Hippocampal formation (tissue), 2 donors: ENCODE measurements around the gene OLFML3.
"Not testable (repeated sequence)": the region's sequence is repeated elsewhere in the genome, so short reads cannot be mapped to it uniquely, and the experiment has no call there.

Source experiments
- DNase-seq, 2 donors: peaks; one replicate each; lab custom pipeline; 2025; lab: John Stamatoyannopoulos, UW

The OLFML3 gene

DNA sequence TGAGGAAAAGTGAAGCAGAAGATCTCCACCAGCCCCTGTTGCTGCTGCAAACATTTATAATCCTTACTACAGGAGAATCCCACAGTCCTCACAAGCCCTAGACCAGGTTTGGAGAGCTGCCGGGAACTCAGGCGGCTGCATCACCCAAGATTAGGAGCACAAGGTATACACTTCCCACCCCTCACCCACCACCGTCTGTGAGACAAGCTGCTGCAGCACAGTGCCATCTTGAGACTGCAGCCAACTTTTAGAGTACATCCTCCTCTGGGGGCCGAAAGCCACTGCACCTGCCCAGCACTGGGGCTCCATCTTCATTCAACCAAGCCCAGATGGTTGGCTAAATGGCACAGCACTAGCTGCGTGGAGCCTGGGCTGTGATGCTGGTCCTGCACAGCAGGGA lies 13.8 kb downstream of the OLFML3 start:
- DNase-seq = no peak

DNA sequence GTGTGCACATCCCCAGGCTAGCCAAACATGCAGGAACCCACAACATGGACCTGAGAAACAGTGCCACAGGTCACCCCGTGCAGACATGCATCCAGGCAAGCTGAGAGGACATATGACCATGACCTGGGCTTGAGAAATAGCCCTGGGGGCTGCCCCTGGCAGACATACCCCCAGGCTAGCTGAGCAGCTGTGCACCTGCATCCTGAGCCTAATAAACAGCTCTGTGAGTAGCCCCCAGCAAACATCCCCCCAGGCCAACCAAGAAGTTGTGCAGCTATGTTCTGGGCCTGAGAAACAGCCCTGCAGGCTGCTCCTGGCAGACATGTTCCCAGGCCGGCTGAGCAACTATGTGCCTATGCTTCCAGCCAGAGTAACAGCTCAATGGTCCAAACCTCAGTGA lies 14.5 kb downstream of the OLFML3 start:
- no peak for DNase-seq

DNA sequence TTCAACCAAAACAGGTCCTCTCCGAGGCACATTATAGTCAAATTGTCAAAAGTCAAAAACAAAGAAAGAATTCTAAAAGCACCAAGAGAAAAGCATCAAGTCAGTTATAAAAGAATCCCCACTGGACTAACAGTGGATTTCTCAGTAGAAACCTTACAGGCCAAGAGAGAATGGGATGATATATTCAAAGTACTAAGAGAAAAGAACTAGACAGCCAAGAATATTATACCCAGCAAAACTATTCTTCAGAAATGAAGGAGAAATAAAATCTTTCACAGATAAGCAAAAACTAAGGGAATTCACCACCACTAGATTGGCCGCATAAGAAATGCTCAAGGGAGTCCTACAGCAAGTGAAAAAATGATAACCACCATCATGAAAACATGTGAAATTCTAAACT lies 16.1 kb downstream of the OLFML3 start:
- no peak for DNase-seq

DNA sequence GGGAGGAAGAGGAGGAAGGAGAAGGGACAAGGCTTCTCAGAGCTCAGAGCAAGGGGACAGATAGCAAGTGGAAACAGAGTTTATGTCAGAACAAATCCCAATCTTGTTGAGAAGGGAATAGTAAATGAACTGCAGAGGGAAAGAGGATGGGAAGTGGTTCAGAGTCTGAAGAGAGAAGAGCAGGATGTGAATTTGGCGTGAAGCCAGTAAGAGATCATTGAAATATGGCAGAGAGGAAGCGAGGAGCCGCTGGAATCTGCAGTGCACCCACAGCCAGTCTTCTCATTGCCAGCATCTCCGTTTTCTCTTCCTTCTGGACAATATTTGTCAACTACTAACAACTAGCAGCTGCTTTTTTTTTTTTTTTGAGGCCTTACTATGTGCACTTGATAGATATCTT lies 19.1 kb downstream of the OLFML3 start:
- no peak for DNase-seq

DNA sequence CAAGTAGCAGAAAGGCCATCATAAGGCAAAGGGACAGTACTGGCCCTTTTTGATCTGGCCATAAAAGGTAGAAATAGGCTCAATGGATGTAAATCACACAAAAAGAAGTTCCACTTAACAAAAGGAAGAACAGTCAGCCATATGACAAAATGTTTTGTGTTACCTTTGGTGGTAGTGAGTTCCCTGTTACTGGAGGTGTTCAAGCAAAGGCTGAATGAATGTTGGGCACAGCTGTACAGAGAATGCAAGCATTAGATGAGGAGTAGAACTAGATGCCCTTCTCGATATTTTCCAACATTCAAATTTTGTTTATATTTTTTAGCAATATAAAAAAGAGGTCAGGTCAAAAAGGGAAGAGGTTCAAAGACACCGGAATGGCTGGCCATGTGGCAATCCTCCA lies 20.0 kb downstream of the OLFML3 start:
- no peak for DNase-seq

DNA sequence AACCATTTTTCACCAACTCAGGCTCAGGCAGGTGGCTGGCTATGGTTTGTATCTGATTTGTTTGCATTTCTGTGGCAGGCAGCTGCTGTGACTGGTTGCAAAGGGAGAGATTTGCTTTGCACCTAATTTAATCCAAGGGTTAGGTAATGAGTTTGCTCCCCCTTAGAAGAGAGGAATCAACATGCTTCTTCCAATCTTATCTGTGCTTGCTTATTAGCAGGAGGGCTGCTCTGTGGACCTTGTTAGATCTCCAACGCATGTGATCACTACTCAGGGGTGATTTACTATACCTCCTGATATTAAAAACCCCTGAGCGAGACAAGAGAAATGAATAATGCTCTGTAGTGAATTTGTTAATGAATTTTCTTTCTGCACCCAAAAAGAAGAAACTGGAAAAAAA lies 20.5 kb downstream of the OLFML3 start:
- no peak for DNase-seq

DNA sequence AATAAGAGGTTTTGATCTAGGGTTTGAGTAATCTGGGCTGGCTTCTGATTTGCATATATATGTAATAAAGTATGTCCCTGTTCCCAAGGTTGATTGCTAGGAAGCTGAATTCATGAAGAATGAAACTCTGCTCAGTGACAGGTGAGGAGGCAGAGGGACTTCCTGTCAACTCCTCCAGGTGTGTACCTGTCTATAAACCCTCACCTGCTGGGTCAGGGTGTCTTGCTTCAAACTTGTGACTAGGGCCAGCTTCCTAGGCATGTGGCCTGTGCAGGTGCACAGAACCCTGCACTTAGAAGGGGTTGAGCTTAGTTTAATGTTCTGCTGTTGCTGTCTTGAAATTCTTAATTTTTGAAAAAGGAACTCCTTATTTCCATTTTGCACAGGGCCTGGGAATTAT lies 21.1 kb downstream of the OLFML3 start:
- no peak for DNase-seq

DNA sequence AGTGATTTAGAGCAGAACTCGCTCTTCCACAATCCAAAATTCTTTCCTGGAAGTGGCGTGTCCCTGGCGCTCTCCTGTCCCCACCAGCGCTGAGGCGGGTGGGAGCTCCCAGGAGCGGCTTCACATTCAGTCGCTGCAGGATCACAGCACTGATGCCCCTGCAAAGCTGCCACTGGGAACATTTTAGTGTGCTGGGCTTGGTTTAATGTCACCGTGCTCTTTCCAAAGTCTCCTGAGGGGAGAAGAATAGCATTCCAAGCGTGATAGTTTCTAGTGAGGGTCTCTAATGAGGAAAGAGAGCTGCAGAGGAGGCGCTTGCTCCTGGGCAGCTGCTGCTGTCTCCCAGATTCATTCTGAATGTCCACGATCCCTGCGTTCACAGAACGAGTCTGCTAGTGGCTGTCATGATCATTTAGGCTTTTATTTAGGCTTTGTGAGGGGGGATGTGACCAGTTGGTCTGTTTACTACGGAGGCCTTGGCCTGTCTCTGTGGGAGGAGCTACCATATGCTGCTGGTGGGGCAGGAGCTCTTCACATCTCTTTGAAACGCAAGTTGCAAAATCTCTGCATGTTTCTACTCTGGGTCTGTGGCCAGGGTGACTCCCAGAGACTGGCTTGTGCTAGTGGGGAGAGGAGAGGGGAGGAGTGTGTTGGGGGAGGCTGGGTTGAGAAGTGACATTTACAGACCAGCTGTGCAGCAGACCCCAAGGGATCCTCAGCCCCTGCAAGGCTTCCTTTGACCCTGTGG lies 23.4 kb downstream of the OLFML3 start:
- no peak for DNase-seq

DNA sequence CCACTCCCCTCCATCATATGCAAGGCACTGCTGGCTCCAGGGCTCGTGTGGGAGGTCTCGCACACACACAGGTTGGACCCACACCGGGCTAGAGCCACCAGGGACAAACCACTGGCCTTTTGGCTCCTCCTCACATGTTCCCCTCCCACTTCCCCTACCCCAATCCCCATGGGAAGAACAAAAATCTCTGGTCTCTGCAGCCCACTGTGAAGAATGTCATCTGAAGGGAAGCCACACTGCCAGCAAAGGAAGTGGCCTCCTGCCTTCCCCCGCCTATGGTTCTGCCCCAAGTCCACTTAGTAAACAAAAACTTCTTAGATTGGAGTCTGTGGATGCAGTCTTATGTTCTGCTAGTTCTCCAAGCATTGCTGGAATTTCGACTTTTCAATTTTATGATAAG lies 24.2 kb downstream of the OLFML3 start:
- no peak for DNase-seq

DNA sequence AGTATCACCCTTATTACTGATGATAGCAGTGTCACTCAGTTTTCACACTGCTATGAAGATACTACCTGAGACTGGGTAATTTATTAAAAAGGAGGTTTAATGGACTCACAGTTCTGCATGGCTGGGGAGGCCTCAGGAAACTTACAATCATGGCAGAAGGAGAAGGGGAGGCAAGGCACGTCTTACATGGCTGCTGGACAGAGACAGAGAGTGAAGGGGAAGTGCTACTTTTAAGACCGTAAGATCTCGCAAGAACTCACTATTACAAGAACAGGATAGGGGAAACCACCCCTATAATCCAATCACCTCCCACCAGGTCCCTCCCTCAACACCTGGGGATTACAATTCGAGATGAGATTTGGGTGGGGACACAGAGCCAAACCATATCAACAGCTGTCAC lies 27.6 kb downstream of the OLFML3 start:
- not testable (repeated sequence) for DNase-seq

DNA sequence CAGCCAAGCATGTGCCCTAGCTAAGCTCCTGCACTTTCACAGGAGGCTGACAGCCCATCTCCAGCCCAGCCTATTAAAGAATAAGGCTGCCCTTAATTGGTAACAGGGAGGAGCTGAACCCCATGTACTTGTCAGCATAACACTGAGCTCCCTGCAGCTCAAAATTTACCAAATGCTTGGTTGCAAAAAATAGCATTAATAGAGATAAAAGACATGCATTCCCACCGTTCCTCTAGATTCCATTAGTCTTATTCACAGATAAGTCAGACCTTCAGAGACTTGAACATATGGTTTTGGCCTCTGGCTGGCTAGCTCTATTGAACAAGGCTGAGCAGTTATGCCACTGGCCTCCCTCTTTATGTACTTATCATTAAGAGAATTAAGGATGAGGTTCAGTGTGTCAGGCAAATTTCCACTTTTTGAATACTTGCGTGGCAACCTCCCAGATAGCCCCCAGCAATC lies 29.2 kb downstream of the OLFML3 start:
- DNase-seq = no peak

DNA sequence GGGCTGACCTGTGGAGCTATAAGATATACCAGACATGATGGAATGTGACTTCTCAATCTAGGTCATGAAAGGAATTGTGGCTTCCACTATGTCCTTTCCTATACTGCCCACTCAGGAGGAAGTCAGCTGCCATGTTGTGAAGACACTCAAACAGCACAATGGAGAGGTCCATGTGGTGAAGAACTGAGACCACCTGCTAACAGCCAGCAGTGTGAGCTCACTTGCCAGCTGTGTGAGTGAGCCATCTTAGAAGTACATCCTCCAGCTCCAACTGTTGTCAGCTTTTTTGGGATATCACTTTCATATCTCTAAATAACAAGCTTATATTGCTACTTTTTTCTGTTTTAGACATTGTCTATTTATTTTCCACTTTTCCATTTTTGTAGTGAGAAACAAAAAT lies 29.7 kb downstream of the OLFML3 start:
- no peak for DNase-seq

DNA sequence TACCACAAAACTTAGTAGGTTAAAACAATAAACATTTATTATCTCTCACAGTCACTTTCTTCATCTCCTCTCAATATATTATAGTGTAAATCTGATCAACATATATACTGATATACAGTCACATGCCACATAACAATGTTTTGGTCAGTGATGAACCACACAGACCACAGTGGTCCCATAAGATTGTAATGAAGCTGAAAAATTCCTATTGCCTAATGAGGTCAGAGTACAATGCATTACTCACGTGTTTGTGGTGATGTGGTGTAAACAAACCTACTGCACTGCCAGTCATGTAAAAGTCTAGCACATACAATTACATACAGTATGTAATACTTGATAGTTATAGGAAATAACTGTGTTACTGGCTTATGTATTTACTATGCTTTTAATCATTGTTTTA lies 30.1 kb downstream of the OLFML3 start:
- DNase-seq = no peak

DNA sequence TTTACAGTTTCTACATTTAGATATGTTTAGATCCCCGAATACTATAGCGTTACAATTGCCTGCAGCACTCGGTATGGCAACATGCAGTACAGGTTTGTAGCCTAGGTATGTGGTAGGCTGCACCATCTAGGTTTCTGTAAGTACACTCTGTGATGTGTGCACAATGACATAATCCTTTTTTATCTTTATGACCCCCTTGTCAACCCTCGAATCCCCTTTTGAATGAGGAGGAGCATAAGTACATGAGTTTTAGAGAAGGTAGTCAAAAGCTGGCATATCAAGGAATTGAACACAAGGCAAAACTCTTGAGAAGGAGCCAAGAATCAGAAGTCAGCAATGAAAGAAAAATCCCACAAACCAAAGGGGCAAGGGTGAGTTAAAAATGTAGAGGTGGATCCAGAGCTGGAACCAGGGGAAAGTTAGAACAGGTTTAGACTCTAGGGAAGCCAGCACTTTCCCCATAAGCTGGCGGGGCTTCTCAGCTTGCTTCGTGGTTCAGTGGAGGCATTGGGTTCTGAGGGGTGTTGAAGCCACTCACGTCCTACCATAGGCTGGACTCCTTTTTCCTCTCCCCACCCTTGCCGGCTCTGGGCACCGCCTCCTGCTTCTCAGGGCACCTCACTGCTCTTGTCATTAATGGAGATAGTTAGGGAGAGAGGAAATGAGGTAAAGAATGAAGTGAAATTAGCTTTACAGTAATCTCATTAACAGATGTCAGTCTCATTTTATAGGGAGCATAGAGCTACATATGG lies 31.3 kb downstream of the OLFML3 start:
- no peak for DNase-seq

DNA sequence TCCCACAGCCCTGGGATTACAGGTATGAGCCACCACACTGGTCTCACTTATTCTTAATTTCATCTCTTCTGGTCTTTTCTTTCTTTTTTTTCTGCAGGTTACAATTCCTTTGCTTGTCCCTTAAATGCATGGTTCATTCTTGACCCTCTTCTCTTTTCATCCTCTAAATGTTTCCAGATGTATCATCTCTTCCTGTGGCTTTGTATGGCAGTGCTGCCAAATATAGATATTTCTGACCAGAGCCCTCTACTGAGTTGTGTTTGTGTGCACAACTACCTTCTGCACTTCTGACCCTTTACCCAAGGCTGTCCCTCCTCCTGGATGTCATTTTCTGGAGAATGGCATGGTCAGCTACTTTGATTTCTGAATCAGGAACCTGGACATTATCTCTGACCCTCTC lies 32.5 kb downstream of the OLFML3 start:
- no peak for DNase-seq

DNA sequence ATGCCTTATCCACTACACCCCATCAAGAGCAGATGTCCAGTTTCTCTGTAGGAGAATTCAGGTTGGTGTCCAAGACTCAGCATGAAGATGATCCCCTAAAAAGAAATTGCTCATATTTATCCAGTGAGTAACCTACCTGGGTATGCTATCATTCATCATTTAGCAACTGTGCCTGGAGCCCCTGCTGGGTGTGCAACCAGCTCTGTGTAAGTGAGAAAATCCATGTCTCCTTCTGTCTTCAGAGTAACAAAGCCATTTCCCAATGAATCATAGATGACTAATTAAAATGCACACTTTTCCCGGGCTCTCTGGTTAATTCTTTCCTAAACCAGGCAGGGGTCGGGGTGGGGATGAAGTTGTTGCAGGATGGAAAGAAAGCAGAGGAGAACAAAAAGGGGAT lies 35.8 kb downstream of the OLFML3 start:
- DNase-seq = no peak

DNA sequence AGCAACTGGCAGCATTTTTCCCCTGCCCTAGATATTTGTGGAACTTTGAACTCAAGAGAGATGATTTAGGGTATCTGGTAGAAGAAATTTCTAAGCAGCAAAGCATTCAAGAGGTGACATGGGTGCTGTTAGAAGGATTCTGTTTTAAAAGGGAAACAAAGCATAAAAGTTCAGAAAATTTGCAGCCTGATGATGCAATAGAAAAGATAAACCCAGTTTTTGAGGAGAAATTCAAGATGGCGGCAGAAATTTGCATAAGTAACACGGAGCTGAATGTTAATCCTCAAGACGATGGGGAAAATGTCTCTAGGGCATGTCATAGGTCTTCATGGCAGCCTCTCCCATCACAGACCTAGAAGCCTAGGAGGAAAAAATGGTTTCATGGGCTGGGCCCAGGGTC lies 40.5 kb downstream of the OLFML3 start:
- not testable (repeated sequence) for DNase-seq

DNA sequence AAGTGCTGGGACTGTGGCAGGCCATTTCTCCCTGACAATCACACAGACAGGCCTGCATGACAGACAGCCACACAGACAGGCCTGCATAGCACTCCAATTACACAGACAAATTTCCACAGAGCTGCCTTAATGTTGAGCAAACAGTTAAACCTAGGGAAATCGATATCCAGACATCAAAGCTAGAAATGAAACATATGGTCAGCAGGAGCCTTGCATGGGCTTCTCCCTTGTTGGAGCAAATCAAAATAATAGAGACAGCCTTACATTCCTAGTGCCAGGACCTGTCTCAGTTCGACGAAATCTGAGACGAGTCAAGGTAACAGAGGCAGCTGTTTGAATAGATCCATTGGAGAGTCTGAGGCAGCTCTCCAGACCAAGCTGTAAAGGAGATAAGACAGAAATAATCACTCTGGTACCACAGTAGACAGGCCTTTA lies 42.4 kb downstream of the OLFML3 start:
- DNase-seq = no peak

DNA sequence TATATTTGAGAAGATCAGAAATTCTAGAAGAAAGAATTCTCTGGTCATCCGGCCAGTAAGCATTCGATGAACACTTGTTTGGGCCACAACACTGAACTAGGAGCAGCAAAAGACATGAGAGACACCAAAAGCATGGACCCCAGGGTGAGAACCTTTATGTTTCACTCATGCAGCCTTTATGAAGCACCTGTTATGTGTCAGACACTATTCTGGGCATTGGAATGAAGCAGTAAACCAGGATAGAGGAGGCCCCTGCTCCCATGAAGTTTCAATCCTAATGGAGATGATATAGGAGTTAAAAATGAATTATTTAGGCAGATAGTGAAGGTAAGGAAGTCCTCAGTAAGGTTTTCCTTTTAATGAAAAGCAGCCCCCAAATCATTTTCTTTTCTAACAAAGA lies 43.6 kb downstream of the OLFML3 start:
- DNase-seq = no peak

DNA sequence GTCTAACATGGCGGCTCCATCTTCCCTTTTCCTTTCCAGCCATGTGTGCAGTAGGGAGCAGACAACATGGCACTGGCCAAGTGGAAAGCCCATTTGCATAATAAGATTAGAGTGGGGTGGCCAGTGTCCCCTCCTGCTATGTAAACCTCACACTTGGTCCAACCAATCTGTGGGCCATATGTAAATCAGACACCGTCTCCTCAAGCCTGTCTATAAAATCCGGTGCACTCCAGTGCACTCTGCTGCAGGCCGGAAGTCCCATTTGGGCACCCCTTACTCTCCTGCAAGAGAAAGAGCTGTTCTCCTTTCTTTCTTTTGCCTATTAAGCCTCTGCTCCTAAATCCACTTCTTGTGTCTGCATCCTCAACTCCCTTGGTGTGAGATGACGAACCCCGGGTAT lies 44.1 kb downstream of the OLFML3 start:
- no peak for DNase-seq

DNA sequence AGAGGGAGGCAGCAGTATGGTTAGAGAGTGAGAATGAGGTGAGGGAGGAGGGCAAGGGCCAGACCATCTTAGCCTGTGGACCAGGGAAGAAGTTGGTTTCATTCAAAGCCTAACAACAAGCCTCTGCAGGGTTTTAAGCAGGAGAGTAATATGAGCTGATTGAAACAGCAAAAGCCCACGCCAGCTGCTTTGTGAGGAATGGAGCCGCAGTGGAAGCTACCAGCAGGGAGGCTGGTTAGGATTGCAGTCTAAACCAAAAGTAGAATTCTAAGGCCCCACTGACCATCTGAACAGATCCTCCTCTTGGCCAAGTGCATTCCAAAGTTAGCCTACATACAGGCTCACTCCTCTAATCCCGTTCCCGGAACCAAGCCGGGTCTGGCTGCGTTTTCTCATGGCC lies 44.8 kb downstream of the OLFML3 start:
- DNase-seq = no peak

DNA sequence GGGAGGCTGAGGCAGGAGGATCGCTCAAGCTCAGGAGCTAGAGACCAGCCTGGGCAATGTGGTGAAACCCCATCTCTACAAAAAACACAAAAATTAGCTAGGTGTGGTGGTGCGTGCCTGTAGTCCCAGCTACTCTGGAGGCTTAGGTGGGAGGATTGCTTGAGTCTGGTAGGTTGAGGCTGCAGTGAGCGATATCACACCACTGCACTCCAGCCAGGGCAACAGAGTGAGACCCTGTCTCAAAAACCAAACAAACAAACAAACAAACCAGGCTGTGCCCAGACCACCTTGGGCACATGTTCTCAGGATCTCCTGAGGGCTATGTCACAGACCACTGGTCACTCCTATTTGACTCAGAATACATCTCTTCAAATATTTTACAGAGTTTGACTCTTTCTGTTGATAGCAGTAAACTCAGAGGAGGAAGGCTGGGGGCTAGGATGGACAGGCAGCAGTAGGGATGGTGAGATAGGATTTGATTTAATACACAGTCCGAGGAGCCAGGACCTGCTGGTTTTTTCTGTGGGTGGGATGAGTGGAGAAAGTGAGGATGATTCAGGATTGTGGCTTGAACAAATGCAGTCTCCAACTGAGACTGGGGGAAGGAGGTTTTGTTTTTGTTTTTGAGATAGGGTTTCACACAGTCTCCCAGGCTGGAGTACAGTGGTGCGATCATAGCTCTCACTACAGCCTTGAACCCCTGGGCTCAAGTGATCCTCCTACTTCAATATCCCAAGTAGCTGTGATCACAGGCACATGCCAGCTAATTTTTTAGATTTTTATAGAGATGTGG lies 46.5 kb downstream of the OLFML3 start:
- no peak for DNase-seq

DNA sequence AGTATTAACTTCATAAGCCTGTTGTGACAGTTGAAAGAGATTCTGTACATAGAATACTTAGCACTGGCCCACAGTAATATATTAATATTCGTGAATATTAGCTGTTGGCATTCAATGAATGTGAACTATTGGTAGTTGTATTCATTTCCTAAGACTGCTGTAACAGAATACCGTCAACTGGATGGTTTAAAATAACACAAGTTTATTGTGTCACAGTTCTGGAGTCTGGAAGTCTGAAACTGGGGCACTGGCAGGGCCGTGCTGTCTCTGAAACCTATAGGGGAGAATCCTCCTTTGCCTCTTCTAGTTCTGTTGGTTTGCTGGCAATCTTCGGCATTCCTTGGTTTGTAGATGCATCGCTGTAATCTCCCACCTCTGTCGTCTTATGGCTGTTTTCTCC lies 47.5 kb downstream of the OLFML3 start:
- DNase-seq = no peak
